Neutrophil (primary cell): ENCODE results near the gene CYFIP1.

Experiments used
- H3K27ac ChIP-seq: fragments of 200-600 bp; sonication (generic); 2 replicates; pipeline ENCODE4 v1.5.1; 2016; ENCODE audit warnings: mild to moderate bottlenecking, moderate library complexity
- H3K27me3 ChIP-seq: fragments of 200-600 bp; sonication (generic); 2 replicates; pipeline ENCODE4 v1.6.0; 2016; ENCODE audit warnings: mild to moderate bottlenecking
- H3K36me3 ChIP-seq: fragments of 200-600 bp; sonication (generic); 2 replicates; pipeline ENCODE4 v1.5.1; 2017
- H3K4me1 ChIP-seq, 2 experiments: fragments of 200-600 bp in 1 of 2; sonication (generic) in 1 of 2; 1 replicate in 1 of 2; 2 replicates in 1 of 2; pipeline versions ENCODE4 v1.5.1 to v1.6.1; 2013 to 2016; ENCODE audit warnings: low read depth in 1 of 2, low read length in 1 of 2, mild to moderate bottlenecking in 1 of 2, moderate library complexity in 1 of 2; ENCODE audit not compliant: control insufficient read depth in 1 of 2, insufficient read depth in 1 of 2
- H3K4me3 ChIP-seq, 2 experiments: fragments of 200-600 bp in 1 of 2; sonication (generic) in 1 of 2; 1 replicate in 1 of 2; 2 replicates in 1 of 2; pipeline ENCODE4 v1.5.1; 2013 to 2016; ENCODE audit warnings: low read depth in 1 of 2, low read length in 1 of 2, mild to moderate bottlenecking in 1 of 2, moderate library complexity in 1 of 2
- H3K9me3 ChIP-seq: fragments of 200-600 bp; sonication (generic); 2 replicates; pipeline ENCODE4 v1.5.1; 2016
- CTCF ChIP-seq: fragments of 200-600 bp; sonication (generic); IDR thresholded peaks from 2 replicates; pipeline ENCODE4 v1.5.1; 2016; ENCODE audit warnings: antibody characterized with exemption

Gene CYFIP1

GRCh38 chr15:22919171-22919570, 61.0 kb downstream of the CYFIP1 start:
- Histone ChIP-seq H3K36me3 (no peaks in the 10 kb centered on the region), H3K27me3 (no peaks in the 10 kb centered on the region), H3K4me1 (no peaks in the 10 kb centered on the region), H3K4me3 (no peak overlapping the region), H3K9me3 (no peaks in the 10 kb centered on the region), H3K27ac (no peak overlapping the region)
- TF ChIP-seq CTCF: no peak

GRCh38 chr15:22918596-22919140, 61.5 kb downstream of the CYFIP1 start:
- TF ChIP-seq CTCF: no peak
- Histone ChIP-seq H3K36me3 (no peaks in the 10 kb centered on the region), H3K9me3 (no peaks in the 10 kb centered on the region), H3K4me1 (no peaks in the 10 kb centered on the region), H3K27ac (no peak overlapping the region), H3K4me3 (no peak overlapping the region), H3K27me3 (no peaks in the 10 kb centered on the region)

GRCh38 chr15:22918056-22918455, 62.1 kb downstream of the CYFIP1 start:
- Histone ChIP-seq H3K36me3 (no peaks in the 10 kb centered on the region), H3K27ac (no peak overlapping the region)

GRCh38 chr15:22917556-22917955, 62.6 kb downstream of the CYFIP1 start:
- H3K4me3 ChIP-seq: no peak overlapping the region
- no peaks in the 10 kb centered on the region for H3K9me3 ChIP-seq
- TF ChIP-seq CTCF: no peak
- H3K27ac ChIP-seq: no peak overlapping the region
- H3K4me1 ChIP-seq: no peaks in the 10 kb centered on the region
- H3K36me3 ChIP-seq: no peaks in the 10 kb centered on the region
- no peaks in the 10 kb centered on the region for H3K27me3 ChIP-seq

More at GRCh38 chr15:22918056-22918455, 62.1 kb downstream of the CYFIP1 start:
- H3K9me3 ChIP-seq: no peaks in the 10 kb centered on the region
- no peaks in the 10 kb centered on the region for H3K27me3 ChIP-seq
- no peaks in the 10 kb centered on the region for H3K4me1 ChIP-seq
- no peak overlapping the region for H3K4me3 ChIP-seq
- TF ChIP-seq CTCF: no peak

GRCh38 chr15:22916606-22917350, 63.4 kb downstream of the CYFIP1 start:
- no peaks in the 10 kb centered on the region for H3K27me3 ChIP-seq
- H3K27ac ChIP-seq: no peak overlapping the region
- no peaks in the 10 kb centered on the region for H3K4me1 ChIP-seq
- no peaks in the 10 kb centered on the region for H3K36me3 ChIP-seq
- H3K4me3 ChIP-seq: no peak overlapping the region
- H3K9me3 ChIP-seq: no peaks in the 10 kb centered on the region
- no peak for TF ChIP-seq CTCF
